ENCODE measurements around the gene PPP1R1B.

DNA sequence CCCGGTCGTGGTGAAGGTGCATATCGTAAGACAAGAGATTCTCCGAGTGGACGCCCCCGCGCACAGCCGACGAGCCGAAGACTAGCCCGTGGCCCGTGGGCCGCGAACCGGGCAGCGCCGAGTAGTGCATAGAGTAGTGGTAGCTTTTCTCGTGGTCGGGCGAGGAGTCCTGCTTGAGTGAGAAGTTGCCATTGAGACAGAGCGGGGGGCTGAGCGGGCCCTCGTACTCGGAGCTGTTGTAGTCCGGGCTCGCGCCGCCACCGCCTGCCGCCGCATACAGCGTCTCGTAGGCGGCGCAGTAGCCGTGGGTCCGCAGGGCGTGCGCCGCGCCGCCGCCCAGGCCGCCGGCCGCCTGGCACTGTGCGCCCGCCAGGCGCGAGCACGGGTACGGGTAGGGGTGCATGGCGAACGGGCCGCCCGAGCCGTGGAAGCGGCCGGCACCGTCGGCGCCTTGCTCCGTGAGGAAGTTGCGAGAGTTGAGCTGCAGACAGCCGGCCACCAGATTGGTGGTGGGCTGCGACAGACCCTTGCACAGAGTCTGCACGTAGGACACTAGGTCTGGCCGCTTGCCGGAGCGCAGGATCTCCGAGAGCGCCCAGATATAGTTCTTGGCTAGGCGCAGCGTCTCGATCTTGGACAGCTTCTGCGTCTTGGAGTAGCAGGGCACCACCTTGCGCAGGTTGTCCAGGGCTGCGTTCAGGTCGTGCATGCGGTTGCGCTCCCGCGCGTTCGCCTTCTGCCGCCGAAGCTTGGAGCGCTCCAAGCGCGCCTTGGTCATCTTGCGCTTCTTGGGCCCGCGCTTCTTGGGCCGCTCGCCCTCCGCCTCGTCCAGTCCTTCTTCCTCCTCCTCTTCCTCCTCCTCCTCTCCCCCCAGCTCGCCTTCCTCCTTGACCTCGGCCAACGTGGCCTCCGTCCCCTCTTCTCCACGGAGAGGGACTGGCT lies 21.0 kb upstream of the PPP1R1B start:
- TF ChIP-seq, protein P1, sequence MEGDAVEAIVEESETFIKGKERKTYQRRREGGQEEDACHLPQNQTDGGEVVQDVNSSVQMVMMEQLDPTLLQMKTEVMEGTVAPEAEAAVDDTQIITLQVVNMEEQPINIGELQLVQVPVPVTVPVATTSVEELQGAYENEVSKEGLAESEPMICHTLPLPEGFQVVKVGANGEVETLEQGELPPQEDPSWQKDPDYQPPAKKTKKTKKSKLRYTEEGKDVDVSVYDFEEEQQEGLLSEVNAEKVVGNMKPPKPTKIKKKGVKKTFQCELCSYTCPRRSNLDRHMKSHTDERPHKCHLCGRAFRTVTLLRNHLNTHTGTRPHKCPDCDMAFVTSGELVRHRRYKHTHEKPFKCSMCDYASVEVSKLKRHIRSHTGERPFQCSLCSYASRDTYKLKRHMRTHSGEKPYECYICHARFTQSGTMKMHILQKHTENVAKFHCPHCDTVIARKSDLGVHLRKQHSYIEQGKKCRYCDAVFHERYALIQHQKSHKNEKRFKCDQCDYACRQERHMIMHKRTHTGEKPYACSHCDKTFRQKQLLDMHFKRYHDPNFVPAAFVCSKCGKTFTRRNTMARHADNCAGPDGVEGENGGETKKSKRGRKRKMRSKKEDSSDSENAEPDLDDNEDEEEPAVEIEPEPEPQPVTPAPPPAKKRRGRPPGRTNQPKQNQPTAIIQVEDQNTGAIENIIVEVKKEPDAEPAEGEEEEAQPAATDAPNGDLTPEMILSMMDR (IDR thresholded peaks at IDR 0.05) = no peak
- TF ChIP-seq EP300 (IDR thresholded peaks at IDR 0.05) (no peak), POLR2AphosphoS5 (IDR thresholded peaks at IDR 0.05) (no peak), POLR2A (IDR thresholded peaks at IDR 0.05) (no peak)

Measured in gastroesophageal sphincter (tissue), 3 donors.